Measurements from ENCODE around the gene ITGB1BP1. TPM values are rescaled to one million over a fixed set of nuclear protein-coding genes. Genes with fewer than 3 reads are reported as not detected.

Gene ITGB1BP1
- total RNA-seq, 1 donor: 30.8 TPM

DNA sequence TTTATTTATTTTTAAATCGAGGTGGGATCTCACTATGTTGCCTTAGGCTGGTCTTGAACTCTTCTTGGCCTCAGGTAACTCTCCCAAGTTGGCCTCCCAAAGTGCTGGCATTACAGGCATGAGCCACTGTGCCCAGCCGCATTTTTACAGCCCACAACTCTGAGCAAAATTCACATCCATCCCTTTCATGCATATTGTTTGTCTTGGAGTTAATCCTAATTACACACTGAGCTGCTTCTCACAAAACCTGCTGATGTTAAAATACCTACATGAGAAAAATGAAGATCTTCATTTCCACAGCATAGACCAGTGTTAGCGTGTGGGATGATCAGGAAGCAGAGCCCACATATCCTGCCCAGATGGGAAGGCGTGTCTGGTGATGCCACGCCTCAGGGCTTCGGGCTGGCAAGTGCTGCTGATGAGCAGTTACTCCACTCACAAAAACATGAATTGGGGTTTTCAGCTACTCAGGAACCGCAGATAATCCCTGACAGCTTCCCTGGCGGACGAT lies 14.6 kb downstream of the ITGB1BP1 start:
- Histone ChIP-seq H3K4me3 (ENCODE audit: insufficient read depth, low read length) (no peak overlapping the region), H3K36me3 (ENCODE audit: insufficient read depth, low read length) (peaks cover 58% of the 10 kb centered on the region)

DNA sequence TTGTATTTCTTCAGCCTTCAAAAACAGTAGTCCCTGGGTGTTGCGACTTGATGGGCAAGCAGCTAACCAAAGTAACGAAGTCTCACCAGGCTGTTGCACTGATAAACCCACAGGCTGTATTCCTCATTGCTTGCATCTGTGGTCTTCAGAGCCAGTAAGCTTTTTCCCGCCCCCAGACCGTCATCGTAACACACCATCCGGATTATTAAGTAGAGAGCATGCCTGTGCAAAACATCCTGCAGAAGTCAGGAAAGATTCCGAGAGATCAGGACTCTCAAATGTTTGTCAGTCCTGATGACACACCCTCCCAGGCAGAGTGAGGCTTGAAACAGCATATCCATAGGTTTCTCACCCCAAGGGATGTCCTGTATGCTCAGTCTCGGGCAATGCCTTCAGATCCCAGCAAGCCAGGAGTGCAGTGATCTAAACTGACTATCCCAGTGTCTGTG lies 15.9 kb downstream of the ITGB1BP1 start:
- TF ChIP-seq, protein P1, sequence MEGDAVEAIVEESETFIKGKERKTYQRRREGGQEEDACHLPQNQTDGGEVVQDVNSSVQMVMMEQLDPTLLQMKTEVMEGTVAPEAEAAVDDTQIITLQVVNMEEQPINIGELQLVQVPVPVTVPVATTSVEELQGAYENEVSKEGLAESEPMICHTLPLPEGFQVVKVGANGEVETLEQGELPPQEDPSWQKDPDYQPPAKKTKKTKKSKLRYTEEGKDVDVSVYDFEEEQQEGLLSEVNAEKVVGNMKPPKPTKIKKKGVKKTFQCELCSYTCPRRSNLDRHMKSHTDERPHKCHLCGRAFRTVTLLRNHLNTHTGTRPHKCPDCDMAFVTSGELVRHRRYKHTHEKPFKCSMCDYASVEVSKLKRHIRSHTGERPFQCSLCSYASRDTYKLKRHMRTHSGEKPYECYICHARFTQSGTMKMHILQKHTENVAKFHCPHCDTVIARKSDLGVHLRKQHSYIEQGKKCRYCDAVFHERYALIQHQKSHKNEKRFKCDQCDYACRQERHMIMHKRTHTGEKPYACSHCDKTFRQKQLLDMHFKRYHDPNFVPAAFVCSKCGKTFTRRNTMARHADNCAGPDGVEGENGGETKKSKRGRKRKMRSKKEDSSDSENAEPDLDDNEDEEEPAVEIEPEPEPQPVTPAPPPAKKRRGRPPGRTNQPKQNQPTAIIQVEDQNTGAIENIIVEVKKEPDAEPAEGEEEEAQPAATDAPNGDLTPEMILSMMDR (IDR thresholded peaks at IDR 0.05; ENCODE audit: extremely low read depth, low read depth, low read length): no peak
- Histone ChIP-seq H3K36me3 (ENCODE audit: insufficient read depth, low read length) (peaks cover 67% of the 10 kb centered on the region), H3K4me1 (ENCODE audit: insufficient read depth, low read length) (peaks cover 20% of the 10 kb centered on the region), H3K4me2 (ENCODE audit: insufficient read depth, low read length) (no peak overlapping the region), H4K20me1 (ENCODE audit: insufficient read depth, low read length) (peaks cover 4% of the 10 kb centered on the region), H3K79me2 (ENCODE audit: insufficient read depth, low read length) (peaks cover 2% of the 10 kb centered on the region), H2AFZ (ENCODE audit: low read length) (no peak overlapping the region), H3K27ac (ENCODE audit: low read depth, low read length) (no peak overlapping the region), H3K4me3 (ENCODE audit: insufficient read depth, low read length) (no peak overlapping the region), H3K9me3 (ENCODE audit: low read depth, low read length) (no peaks in the 10 kb centered on the region), H3K27me3 (ENCODE audit: insufficient read depth, low read length) (no peaks in the 10 kb centered on the region)
- no peak for DNase-seq (ENCODE audit: insufficient read length, low spot score, missing footprints)

More for the DNA sequence above, 14.6 kb downstream of the ITGB1BP1 start:
- DNase-seq (ENCODE audit: insufficient read length, low spot score, missing footprints): peak; percentile 70
- H2AFZ ChIP-seq (ENCODE audit: low read length): no peak overlapping the region
- peak overlapping the region; percentile 27 for H3K4me2 ChIP-seq (ENCODE audit: insufficient read depth, low read length)
- TF ChIP-seq, protein P1 (IDR thresholded peaks at IDR 0.05; ENCODE audit: extremely low read depth, low read depth, low read length): no peak
- H3K9me3 ChIP-seq (ENCODE audit: low read depth, low read length): no peaks in the 10 kb centered on the region
- peaks cover 17% of the 10 kb centered on the region for H3K4me1 ChIP-seq (ENCODE audit: insufficient read depth, low read length)
- H3K27me3 ChIP-seq (ENCODE audit: insufficient read depth, low read length): no peaks in the 10 kb centered on the region
- peaks cover 4% of the 10 kb centered on the region for H4K20me1 ChIP-seq (ENCODE audit: insufficient read depth, low read length)
- H3K27ac ChIP-seq (ENCODE audit: low read depth, low read length): peak overlapping the region; percentile 43
- H3K79me2 ChIP-seq (ENCODE audit: insufficient read depth, low read length): peaks cover 13% of the 10 kb centered on the region

DNA sequence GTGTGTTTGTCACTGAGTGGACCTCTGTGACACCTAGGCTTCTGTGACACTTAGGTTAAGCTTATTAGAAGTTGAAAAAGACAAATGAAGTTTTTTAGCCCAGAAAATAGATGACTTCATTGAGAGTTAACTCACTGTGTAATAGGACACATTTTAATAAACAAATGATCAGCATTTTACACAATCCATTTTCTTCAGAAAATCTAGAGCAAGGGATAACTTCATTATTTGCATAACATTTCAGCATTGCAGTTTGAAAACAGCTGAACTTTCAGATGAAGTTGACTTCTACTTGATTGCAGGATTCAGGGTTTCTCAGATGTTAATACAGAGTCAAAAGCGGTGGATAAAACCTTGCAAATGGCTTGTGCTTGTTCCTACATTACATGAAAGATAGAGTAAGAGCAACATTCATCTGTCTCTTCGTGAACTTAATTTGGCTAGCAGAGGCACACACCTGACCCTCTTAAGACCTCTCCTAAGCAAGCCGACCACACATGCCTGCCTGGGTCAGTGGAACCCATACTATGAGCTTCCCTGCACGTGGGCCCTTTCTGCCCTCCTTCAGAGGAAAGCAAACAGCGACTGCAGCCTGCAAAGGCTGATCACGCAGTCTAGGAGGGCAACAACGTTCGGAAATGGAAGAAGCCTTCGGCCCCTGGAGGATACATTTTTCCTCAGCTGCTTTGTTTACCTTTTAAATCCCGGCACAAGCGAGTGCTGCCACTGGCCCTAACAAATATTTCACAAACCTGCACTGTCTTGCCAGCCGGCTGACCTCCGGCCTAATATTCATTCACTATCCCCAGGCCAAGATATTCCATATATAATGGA lies 16.6 kb downstream of the ITGB1BP1 start:
- Histone ChIP-seq H3K9me3 (ENCODE audit: low read depth, low read length) (no peaks in the 10 kb centered on the region), H2AFZ (ENCODE audit: low read length) (no peak overlapping the region), H4K20me1 (ENCODE audit: insufficient read depth, low read length) (peaks cover 4% of the 10 kb centered on the region), H3K36me3 (ENCODE audit: insufficient read depth, low read length) (peaks cover 62% of the 10 kb centered on the region), H3K27ac (ENCODE audit: low read depth, low read length) (no peak overlapping the region), H3K4me2 (ENCODE audit: insufficient read depth, low read length) (no peak overlapping the region), H3K4me1 (ENCODE audit: insufficient read depth, low read length) (peaks cover 20% of the 10 kb centered on the region), H3K4me3 (ENCODE audit: insufficient read depth, low read length) (no peak overlapping the region), H3K79me2 (ENCODE audit: insufficient read depth, low read length) (no peaks in the 10 kb centered on the region), H3K27me3 (ENCODE audit: insufficient read depth, low read length) (no peaks in the 10 kb centered on the region)
- TF ChIP-seq, protein P1 (IDR thresholded peaks at IDR 0.05; ENCODE audit: extremely low read depth, low read depth, low read length): no peak
- no peak for DNase-seq (ENCODE audit: insufficient read length, low spot score, missing footprints)

DNA sequence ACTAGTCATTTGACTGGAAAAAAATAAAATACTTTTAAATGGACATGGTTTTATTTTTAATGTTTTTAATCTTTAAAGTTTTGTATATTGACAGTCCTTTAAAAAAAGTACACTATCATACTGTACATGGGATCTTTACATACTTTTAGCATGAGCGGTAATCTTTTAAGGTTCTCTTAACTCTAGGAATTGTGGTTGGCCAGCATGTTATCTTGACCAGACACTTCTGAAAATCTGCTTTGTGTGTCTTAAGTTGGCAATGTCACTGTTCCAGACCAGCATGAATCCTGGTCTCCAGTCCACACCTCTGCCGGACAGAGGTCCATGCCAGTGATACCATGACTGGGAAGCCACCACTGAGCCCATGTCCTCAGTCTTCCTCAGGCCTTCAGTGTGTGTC lies 17.7 kb downstream of the ITGB1BP1 start:
- Histone ChIP-seq H3K27me3 (ENCODE audit: insufficient read depth, low read length) (no peaks in the 10 kb centered on the region), H2AFZ (ENCODE audit: low read length) (no peak overlapping the region), H3K36me3 (ENCODE audit: insufficient read depth, low read length) (peaks cover 65% of the 10 kb centered on the region), H3K9me3 (ENCODE audit: low read depth, low read length) (no peaks in the 10 kb centered on the region), H3K4me3 (ENCODE audit: insufficient read depth, low read length) (no peak overlapping the region), H3K4me1 (ENCODE audit: insufficient read depth, low read length) (peaks cover 20% of the 10 kb centered on the region), H3K79me2 (ENCODE audit: insufficient read depth, low read length) (no peaks in the 10 kb centered on the region), H3K4me2 (ENCODE audit: insufficient read depth, low read length) (no peak overlapping the region), H4K20me1 (ENCODE audit: insufficient read depth, low read length) (peaks cover 4% of the 10 kb centered on the region), H3K27ac (ENCODE audit: low read depth, low read length) (no peak overlapping the region)
- no peak for DNase-seq (ENCODE audit: insufficient read length, low spot score, missing footprints)
- TF ChIP-seq, protein P1 (IDR thresholded peaks at IDR 0.05; ENCODE audit: extremely low read depth, low read depth, low read length): no peak

Data from osteoblast (primary cell).